Putamen (tissue), 1 donor: ENCODE measurements around the gene KDM4B.

Source experiments
- DNase-seq: peaks from one replicate; pipeline ENCODE4 v3.0.0-alpha.2; 2016; ENCODE audit warnings: low spot score

KDM4B gene

GRCh38 chr19:5137114-5137513 lies 168.2 kb downstream of the KDM4B start:
- no peak for DNase-seq

GRCh38 chr19:5137571-5138124 lies 168.7 kb downstream of the KDM4B start:
- DNase-seq = no peak

GRCh38 chr19:5138606-5139582 lies 170.0 kb downstream of the KDM4B start:
- no peak for DNase-seq

GRCh38 chr19:5139583-5140325 lies 170.8 kb downstream of the KDM4B start:
- DNase-seq = no peak

- DNase-seq = no peak
These were observed 172.4 kb downstream of the KDM4B start for GRCh38 chr19:5141129-5141849.

- no peak for DNase-seq
These were observed 173.2 kb downstream of the KDM4B start for GRCh38 chr19:5141850-5142724.

GRCh38 chr19:5142725-5143097 lies 173.8 kb downstream of the KDM4B start:
- DNase-seq = no peak

- DNase-seq = no peak
These were observed 174.8 kb downstream of the KDM4B start for GRCh38 chr19:5143471-5144411.

GRCh38 chr19:5144545-5145179 lies 175.7 kb downstream of the KDM4B start:
- DNase-seq = no peak

- no peak for DNase-seq
These were observed 176.9 kb downstream of the KDM4B start for GRCh38 chr19:5145521-5146511.

GRCh38 chr19:5147074-5147977 lies 178.4 kb downstream of the KDM4B start:
- DNase-seq = no peak

GRCh38 chr19:5147978-5148793 lies 179.3 kb downstream of the KDM4B start:
- DNase-seq = peak; percentile 49

- DNase-seq = no peak
These were observed 179.9 kb downstream of the KDM4B start for GRCh38 chr19:5148794-5149190.

GRCh38 chr19:5149508-5149907 lies 180.6 kb downstream of the KDM4B start:
- no peak for DNase-seq

GRCh38 chr19:5149932-5150901 lies 181.3 kb downstream of the KDM4B start:
- DNase-seq = no peak
